HG03196 (cell line): Measurements from ENCODE around the gene WWC2.

Experiments
- ATAC-seq: cut with Tn5 transposase; IDR thresholded peaks from one replicate; pipeline ENCODE4 v1.9.1; 2021; ENCODE audit not compliant: unreplicated experiment

The WWC2 gene

DNA sequence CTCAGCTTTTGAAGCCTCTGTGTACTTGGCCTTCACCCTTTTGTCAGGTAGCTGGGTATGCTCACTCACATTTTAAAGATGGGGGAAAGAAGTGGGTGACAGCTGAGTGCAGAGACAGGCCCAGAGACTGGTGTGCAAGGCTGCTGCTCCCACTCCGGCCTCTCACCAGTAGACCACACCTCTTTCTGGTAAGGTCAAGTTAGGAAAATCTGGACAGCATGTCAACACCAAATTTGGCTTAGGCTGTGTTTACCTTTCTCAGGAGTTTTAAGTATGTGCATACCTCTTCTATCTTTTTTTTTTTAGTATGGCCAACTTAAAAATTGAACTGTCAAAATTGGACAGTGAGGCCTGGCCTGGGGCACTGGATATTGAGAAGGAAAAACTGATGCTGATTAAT is 154.4 kb downstream of the WWC2 start:
- ATAC-seq = no peak

DNA sequence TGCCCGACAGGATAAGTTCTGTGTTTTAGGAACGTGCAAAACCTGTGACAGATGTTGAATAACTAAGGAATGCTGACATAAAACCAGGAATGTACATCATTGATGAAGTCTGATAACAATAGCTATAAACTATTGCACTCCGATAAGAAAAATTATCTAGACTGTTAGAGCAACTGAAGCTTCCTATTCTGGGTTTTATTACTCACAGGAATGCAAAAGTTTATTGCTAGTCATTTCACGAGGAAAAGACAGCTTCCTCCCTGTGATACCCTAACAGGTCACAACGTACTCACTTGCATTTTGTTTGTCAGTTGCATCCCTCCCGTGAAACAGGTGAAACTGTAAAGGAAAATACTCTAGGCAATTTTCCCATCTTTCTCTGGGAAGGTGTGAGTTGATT is 155.1 kb downstream of the WWC2 start:
- ATAC-seq = no peak

DNA sequence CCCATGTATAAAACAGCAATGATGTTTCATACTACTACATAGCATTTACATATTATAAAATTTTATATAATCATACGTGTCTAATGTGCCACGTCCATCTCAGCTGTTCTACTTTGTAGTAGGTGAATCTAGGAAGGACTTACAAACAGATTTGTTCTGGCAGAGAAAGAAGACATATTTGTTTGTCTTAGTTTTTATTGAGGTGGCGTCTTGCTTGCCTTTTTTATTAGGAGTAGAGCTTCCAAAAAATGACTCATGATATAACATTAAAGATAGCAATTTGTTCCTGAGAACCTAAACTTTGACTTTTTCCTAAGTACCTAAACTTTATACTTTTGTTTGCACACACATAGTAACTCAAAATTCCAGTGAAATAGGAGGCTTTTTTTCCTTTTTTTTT is 156.4 kb downstream of the WWC2 start:
- no peak for ATAC-seq

DNA sequence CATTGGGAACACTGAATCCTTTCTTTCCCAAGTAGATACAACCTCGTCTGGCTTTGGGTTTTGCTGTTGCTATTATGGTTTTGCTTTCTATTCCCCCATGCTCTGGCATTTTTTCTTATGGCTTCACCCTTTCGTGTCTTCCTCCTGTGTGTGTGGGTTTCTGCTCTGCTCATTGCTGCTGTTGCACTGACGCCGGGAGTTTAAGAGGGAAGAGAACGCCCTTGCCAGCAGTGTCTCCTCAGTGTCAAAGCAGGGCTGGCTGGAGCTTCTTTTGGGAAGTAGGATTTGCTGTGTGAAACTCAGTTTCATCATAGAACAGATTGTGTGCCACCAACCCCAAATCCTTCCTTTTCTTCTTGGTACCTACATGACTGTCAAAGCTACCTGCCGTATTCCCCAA is 157.3 kb downstream of the WWC2 start:
- ATAC-seq = no peak

DNA sequence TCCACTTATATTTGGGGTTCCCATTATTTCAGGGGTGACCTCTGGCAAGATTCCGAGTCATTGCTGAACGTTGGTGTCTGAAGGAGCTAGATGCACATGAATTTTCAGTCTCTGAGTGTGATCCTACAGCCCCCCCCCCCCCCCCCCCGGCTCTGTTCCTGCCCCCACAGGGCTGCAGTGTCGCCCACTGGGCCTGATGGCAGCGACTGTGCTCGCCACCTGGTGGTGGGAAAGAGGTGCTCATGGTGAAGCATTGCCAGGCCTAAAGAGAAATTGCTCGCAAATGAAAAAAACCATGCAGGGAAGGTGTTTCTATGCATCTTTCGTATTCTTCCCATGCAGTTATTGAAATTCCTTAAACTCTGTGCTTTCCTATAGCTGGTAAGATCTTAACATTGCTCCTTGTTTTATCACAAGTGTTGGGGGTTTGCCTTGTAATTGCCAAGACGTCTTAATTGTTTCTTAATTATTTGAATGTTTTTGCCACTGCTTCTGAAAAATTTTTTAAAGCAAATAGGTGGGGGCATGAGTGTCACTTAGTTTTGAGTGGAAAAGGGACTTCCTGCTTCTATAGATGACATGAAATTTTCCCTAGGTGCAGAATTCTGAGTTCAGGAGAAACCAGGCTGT is 157.8 kb downstream of the WWC2 start:
- ATAC-seq = no peak

DNA sequence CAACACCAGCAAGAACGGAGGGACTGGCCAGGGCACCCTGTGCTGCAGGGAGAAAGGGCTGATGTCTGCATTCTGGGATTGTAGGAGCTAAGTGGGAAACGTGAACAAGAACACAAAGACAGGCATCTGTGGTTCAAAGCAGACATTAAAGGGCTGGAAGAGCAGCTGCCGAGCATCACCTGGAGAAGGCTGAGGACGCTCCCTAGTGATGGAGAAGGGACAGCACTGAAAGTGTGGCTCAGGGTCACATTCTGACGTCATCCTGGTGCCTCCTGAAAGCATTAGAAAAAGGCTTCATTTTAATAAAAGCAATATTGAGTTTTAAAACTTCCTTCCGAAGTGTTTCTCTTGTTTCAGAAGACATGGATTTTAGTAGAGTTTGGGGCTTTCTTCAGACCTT is 158.8 kb downstream of the WWC2 start:
- no peak for ATAC-seq

DNA sequence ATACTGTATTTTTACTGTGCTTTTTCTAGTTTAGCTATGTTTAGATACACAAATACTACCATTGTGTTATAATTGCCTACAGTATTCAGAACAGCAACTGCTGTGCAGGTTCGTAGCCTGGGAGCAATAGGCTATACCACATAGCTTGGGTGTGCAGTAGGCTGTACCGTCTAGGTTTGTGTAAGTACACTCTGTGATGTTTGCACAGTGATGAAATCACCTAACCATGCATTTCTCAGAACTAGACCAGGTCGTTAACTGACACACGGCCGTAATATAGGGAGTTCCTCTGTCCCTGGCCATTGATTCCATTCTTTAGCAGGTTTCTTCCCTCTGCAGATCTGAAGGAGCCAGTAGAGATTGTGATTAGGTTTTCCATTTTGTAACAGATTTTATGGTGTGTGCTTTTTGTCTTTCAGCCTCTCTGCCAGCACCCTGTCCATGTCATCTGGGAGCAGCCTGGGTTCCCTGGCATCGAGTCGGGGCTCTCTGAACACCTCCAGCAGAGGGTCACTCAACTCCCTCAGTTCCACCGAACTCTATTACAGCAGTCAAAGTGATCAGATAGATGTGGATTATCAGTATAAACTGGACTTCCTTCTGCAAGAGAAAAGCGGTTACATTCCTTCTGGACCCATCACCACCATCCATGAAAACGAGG is 161.6 kb downstream of the WWC2 start:
- no peak for ATAC-seq

DNA sequence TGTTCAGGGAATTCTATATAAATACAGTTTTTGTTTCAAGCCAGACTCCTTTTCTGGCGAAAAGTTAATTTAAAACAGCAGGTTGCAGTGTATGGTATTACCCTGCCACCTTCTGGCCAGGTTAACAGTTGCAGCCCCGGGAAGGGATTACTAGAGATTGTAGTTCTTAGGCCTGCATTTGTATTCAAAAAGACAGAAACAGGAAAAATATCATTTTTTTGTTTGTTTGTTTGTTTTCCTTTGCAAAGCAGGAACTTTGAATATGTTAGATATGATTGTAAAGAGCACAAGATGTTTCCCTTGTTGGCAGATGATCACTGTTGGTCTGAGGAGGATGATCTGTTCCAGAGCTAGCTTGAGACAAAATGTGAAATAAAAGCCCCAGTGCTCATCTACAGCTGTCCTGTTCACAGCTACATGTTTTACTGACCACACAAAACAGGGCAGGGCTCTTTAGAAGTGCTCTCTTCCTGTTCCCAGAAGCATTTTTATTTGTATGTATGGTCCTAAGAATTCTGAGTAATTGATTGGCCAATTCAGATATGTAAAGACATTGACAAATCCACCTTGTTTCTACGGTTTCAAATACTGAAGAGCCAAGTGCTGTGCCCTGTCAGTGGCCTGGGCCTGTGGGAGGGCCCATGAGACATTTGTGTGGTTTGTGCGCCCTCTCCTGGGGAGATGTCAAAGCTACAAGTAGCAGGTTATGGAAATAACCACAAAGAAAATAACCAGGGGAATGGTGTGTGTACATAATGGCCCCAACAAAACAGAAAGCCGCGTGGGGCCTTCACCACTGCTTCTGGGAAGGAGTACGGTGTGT is 163.1 kb downstream of the WWC2 start:
- peak; percentile 97 for ATAC-seq

DNA sequence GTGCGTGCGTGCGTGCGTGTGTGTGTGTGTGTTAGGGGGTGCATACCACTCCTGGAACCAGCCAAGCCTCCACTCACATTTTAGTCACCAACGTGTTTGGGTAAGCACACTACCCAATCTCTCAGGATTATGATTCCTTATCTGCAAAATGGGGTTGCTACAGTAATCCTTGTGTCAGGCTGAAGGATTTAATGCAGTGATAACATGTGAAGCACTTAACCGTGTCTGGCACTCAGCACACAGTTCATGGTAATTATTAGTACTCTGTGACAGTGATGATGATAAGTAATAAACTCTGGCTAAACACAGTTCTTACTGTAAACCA is 163.7 kb downstream of the WWC2 start:
- ATAC-seq = no peak

DNA sequence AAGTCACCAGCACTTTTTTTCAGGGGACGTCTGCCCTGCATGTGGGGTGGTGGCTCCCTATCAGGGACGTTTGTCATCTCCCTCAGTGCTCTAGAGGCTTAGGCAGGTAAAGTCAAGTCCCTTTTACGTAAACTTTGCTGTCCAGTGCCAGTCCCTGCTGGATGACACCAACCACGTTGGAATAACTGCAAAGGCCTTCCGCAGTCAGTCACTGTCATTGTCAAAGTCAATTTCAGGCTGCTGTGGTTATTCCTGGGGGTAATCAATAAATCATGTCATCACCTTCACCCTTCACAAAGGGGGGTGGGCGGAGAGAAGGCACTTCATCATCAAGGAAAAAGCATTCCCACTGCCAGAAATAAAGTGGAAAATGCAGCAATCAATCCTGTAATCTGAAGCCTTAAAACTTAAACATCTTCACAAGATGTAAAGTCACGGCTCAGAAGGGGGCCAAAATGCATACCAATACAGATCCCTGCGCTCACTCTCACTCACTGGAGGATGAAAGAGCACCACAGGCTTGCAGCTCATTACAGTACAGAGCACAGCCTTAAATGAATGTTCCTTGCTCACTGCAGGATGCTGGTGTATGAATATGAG is 164.8 kb downstream of the WWC2 start:
- no peak for ATAC-seq

DNA sequence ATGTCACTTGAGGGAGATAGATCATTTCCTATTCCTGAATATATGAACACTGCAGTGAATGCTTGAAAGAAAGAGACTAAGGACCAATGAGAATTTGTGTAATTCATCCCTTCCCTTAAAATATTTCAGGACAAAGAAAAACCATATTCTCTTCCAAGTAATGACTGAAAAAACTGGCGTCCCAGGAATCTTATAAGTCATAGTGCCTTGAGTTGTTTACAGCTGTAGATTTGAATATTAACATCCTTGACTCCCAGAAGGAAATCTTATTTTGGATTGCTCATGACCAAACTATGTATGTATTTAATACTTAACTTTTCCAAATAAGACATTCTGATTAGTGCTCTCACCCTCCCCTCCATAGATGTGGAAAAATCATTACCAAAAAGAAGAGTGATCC is 165.6 kb downstream of the WWC2 start:
- no peak for ATAC-seq

DNA sequence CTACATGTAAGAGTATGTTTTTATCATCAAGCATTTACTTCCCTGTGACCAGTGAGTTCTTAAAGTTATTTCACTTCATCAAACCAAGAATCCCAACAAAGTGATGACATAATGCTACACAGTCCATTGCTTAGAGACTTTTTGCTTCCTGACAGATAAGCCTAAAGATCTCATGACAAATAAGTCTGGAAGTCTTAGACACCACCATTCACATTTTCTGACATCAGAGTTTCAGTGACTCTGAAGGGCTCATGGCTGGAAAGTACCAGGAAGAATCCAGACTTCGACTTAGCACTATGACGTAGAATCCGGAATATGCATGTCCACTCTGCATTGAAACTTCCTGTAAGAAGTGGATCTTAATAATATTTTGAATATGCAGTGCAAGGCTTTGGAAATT is 167.3 kb downstream of the WWC2 start:
- ATAC-seq = no peak

DNA sequence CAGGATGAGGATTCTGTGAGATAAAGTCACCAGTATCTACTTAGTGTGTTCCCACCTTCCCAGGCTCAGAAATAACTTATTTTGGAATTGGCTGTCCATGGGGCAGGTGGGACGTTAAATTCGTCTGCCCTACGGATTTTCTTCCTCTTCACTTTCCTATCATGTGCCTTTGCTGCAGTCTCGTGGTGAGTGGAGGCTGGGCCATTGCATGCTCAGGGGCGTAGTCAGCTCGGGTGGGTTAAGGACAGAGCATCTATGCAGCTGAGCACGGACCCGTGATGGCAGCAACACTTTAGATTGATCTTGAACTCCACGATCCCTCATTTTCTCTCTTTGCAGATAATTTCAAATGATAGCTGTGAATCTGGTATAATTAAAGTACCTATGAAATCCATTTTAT is 169.5 kb downstream of the WWC2 start:
- ATAC-seq = no peak

DNA sequence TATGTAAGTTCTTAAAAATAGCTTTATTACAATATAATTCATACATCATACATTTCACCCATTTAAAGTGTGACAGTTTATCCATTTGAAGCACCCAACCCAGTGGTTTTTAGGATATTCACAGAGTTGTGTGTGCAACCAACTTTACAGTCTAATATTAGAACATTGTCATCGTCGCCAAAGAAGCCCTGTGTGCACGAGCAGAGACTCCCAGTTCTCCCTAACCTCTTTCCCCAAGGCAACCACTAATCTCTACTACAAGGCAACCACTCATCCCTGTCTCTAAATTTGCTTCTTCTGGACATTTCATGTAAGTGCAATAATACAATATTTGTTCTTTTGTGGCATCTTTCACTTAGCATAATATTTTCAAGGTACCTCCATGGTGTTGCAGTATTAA is 173.3 kb downstream of the WWC2 start:
- ATAC-seq = no peak

DNA sequence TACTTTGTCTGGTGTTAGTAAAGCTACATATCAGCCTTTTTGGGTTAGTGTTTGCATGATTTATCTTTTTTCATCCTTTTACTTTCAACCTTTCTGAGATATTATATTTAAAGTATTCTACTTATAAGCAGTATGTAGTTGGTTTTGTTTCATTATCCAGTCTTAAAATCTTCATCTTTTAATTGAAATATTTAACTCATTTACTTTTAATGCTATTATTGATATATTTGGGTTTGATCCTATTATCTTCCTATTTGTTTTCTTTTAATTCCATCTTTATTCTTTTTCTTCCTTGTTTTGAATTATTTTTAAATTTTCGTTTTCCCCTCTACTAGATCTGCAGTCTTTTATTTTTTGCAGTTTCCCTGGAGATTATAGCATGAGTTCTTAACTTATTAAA is 177.0 kb downstream of the WWC2 start:
- no peak for ATAC-seq

DNA sequence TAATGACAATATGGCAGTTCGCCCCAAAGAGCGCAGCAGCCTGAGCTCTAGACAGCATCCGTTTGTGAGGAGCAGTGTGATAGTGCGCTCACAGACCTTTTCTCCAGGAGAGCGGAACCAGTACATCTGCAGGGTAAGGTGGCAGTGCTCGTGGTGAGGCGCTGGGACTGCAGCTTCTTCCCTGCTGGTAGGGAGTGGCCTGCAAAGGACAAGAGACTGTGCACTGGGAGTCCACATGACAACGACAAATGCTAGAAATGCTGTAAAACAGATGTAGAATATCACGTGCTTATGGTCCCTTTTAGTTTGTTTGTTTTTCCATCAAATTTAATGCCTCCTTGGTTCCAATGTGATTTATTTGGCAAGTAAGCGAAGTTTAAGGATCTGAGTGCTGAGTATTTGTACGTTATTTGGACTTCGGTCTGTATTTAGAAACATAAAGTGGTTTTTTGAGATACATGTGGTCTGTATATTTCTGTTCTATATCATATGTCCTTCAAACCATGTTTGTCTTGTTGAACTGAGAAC is 185.3 kb downstream of the WWC2 start:
- no peak for ATAC-seq

DNA sequence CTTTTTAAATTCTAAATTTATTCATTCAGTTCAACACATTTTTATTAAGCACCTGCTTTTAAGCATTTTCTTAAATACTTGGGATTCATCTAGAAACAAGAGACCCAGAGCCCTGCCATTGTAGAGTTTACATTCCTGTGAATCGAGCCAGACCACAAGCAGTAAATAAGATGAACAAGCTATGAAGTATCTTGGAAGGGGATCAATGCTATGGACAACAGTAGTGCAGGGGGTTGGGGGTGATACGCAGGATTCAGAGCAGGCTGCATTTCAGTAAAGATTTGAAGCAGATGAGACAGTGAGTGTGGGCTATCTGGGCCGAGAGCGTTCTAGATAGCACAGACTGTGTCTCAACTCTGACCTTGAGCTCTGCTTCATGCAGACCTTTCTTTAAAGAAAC is 185.9 kb downstream of the WWC2 start:
- no peak for ATAC-seq

DNA sequence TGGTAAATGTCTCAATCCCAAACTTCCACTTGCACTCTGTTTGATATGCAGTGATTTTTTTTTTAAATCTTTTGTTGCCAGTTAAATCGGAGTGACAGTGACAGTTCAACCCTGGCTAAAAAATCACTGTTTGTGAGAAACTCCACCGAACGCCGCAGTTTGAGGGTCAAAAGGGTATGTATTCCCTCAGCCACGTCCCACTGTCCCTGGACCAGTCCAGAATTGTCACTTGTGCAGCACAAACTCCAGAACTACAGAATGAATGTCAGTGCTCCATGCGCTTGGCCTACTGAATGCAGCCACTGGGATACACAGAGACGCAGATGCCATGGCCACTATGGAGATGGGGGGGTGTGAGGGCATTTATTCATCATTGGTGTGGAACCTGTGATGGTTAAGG is 186.8 kb downstream of the WWC2 start:
- ATAC-seq = no peak

DNA sequence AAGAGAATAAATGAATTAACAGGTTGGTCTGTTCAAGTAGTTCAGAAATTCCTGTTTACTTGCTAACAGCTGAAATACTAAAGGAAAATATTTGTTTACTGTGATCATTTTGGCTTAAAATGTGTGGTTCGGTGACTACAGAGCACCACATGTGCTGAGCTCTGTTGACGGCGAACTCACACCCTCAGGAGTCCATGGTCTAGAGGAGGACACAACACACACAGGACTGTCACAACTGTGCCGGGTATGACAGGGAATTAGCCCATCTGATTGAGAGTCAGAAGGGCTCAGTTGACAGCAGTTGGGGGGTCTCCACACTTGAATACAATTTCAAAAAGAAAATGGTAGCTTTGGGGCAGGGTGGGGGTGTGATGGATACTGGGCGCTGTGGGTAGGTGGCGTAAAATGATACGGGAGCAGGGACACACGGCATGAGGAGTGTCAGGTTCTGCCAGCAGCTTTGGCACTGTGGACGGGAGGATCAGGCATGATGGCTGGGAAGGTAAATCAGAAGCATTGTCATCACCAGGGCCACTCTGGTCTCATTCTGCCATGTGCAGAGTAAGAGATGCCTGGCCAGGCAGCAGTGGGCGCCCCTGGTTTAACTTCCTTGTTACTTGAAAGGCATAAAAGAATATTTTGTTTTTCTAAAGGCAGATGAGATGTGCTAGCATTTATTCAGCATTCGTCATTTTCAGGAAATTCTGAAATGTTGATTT is 187.7 kb downstream of the WWC2 start:
- ATAC-seq = peak; percentile 28

DNA sequence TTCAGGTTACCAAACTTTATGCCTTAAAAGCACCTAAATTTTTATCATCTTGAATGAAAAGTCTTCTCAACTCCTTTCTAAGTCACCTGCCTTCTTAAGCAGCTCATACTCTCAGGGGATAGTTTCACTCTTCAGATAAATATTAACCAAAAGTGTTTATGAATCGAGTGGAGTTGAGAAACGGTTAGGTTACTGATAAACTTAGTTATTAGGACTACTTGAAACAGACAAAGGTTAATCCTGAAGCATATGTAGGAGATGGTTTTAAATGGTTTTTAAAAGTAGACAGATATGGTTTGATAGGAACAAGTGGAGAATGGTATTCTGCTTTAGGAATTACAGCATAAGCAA is 188.2 kb downstream of the WWC2 start:
- peak; percentile 79 for ATAC-seq

DNA sequence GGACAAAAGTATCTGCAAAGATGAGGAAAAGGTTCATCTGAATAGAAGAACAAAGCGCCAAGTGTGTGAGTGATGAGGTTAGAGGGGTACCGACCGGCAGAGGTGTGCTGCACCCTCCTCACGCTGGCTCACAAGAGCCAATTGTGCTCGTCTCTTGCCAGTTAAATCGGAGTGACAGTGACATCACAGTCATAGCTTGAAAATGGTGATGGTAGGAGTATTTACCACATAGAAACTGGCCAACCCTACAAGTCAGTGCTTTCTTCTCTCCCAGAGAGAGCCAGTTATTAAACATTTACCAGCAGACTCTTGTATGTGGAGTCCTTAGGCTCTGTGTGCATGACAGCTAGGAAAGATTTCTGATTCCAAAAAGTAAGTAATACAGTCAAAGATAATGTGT is 188.6 kb downstream of the WWC2 start:
- peak; percentile 86 for ATAC-seq
